ENCODE data around the gene IGSF9. TPM values are rescaled to one million over a fixed set of nuclear protein-coding genes. Genes with fewer than 3 reads are reported as not detected.

The IGSF9 gene
- total and polyA plus RNA-seq, 2 of the 4 experiments (the other 2 are of a cell fraction): 0.05 TPM; not detected in 1

DNA sequence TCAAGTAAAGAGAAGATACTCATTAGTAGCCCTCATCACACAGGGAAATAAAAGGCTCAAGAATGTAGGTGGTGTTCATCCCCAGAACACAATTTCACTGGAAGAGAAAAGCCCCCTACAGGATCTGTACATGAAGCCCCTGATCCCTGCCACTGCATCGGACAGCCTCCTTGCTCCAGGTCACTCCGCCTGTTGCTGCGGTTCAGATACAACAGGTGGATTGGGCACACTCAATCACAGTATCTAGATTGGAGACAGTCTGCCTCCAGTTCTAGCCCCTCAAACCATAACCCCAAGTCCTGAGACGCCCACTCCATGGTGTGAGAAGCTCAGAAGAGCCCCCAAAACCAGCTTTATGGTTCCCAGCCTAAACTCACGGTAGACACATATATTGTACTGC is 7.5 kb upstream of the IGSF9 start:
- Histone ChIP-seq H3K9me1 (ENCODE audit: insufficient read depth, low read length) (no peaks in the 10 kb centered on the region), H3K36me3 (ENCODE audit: control insufficient read depth, insufficient read depth, low read length) (no peaks in the 10 kb centered on the region), H3K27ac (ENCODE audit: insufficient read depth, low read length) (no peak overlapping the region), H2BK120ac (ENCODE audit: low read depth, low read length) (no peak overlapping the region), H3K4me3 (ENCODE audit: insufficient read depth, low read depth, low read length) (no peak overlapping the region), H2BK20ac (ENCODE audit: low read depth, low read length) (no peak overlapping the region), H4K8ac (ENCODE audit: low read depth in 2 of 2, low read length in 2 of 2) (no peak overlapping the region), H4K20me1 (ENCODE audit: insufficient read depth, low read length) (no peaks in the 10 kb centered on the region), H4K5ac (ENCODE audit: low read depth, low read length) (no peak overlapping the region), H3K23ac (ENCODE audit: low read depth, low read length) (no peak overlapping the region), H3K56ac (ENCODE audit: extremely low read depth, insufficient read depth, low read length) (no peak overlapping the region), H3K18ac (ENCODE audit: low read depth, low read length) (no peak overlapping the region), H3K27me3 (ENCODE audit: control insufficient read depth, insufficient read depth, low read length) (peaks cover 6% of the 10 kb centered on the region; the same call in 1 of the 2 replicates), H2AK9ac (replicated peaks; ENCODE audit: low read depth, low read length, poor library complexity) (no peak overlapping the region), H3K9ac (ENCODE audit: low read depth, low read length) (no peak overlapping the region), H2BK15ac (ENCODE audit: low read depth, low read length) (no peak overlapping the region), H2BK5ac (ENCODE audit: low read depth, low read length, poor library complexity, severe bottlenecking) (no peak overlapping the region), H2AFZ (replicated peaks; ENCODE audit: low read length, poor library complexity) (no peak overlapping the region), H3K14ac (replicated peaks; ENCODE audit: low read depth, low read length) (no peak overlapping the region), H3K9me3 (ENCODE audit: control insufficient read depth, insufficient read depth, low read length) (no peaks in the 10 kb centered on the region), H3K4me1 (ENCODE audit: control insufficient read depth, insufficient read depth, low read length) (peaks cover 2% of the 10 kb centered on the region; the same call in 1 of the 2 replicates), H3K4me2 (ENCODE audit: low read depth, low read length) (no peak overlapping the region), H3K79me1 (ENCODE audit: low read depth in 1 of 2, low read length in 2 of 2) (no peaks in the 10 kb centered on the region), H2AK5ac (ENCODE audit: low read depth, low read length) (no peak overlapping the region), H4K91ac (ENCODE audit: insufficient read depth, low read depth, low read length) (no peak overlapping the region), H3K4ac (ENCODE audit: low read depth, low read length) (no peak overlapping the region)
- no peak for ATAC-seq (ENCODE audit: low read depth)
- no peak for TF ChIP-seq SMC3 (IDR thresholded peaks at IDR 0.05; ENCODE audit: low read depth, low read length)
- no peak for TF ChIP-seq MAFK (IDR thresholded peaks at IDR 0.05; ENCODE audit: low read depth, low read length)
- TF ChIP-seq CHD1 (IDR thresholded peaks at IDR 0.05; ENCODE audit: low read depth, low read length): no peak
- no peak for TF ChIP-seq BHLHE40 (IDR thresholded peaks at IDR 0.05; ENCODE audit: low read depth, low read length)
- TF ChIP-seq POLR2A (IDR thresholded peaks at IDR 0.05; ENCODE audit: low read depth, low read length): no peak
- TF ChIP-seq RFX5 (IDR thresholded peaks at IDR 0.05; ENCODE audit: low read depth, low read length): no peak
- TF ChIP-seq MXI1 (IDR thresholded peaks at IDR 0.05; ENCODE audit: borderline replicate concordance, low read depth, low read length): no peak
- TF ChIP-seq, protein P1, sequence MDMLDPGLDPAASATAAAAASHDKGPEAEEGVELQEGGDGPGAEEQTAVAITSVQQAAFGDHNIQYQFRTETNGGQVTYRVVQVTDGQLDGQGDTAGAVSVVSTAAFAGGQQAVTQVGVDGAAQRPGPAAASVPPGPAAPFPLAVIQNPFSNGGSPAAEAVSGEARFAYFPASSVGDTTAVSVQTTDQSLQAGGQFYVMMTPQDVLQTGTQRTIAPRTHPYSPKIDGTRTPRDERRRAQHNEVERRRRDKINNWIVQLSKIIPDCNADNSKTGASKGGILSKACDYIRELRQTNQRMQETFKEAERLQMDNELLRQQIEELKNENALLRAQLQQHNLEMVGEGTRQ (IDR thresholded peaks at IDR 0.05; ENCODE audit: low read depth, low read length): no peak
- ChIA-PET CTCF (interaction anchor here (0.7 kb wide), 1 partner anchor 94 kb away, joined by 3 read pairs; no protein-coding TSS in a partner anchor), POLR2A (ENCODE audit: unreplicated experiment) (no interaction called here)
- no CpG with 5 or more reads among the region's 5 CpGs for WGBS, 2 experiments (ENCODE audit: extremely low coverage in 2 of 2, insufficient read length in 1 of 2)
- in situ Hi-C loops (cut with MboI; ENCODE audit: low sequenced_read_pairs) (no loop called here), intact Hi-C loops (cut with micrococcal nuclease) (no loop called here), dilution Hi-C loops (cut with HindIII; ENCODE audit: low sequenced_read_pairs, unreplicated experiment) (no loop called here)
- DNase-seq: no peak
- BruUV-seq (replicated peaks): no TSS peak

All from IMR-90 (cell line).